Epidermal melanocyte (primary cell): Measurements from ENCODE around the gene KRT3.

Experiments used
- DNase-seq: peaks from one replicate; pipeline ENCODE4 v3.0.0; 2011; ENCODE audit warnings: low spot score; ENCODE audit not compliant: insufficient read length

KRT3 gene

DNA sequence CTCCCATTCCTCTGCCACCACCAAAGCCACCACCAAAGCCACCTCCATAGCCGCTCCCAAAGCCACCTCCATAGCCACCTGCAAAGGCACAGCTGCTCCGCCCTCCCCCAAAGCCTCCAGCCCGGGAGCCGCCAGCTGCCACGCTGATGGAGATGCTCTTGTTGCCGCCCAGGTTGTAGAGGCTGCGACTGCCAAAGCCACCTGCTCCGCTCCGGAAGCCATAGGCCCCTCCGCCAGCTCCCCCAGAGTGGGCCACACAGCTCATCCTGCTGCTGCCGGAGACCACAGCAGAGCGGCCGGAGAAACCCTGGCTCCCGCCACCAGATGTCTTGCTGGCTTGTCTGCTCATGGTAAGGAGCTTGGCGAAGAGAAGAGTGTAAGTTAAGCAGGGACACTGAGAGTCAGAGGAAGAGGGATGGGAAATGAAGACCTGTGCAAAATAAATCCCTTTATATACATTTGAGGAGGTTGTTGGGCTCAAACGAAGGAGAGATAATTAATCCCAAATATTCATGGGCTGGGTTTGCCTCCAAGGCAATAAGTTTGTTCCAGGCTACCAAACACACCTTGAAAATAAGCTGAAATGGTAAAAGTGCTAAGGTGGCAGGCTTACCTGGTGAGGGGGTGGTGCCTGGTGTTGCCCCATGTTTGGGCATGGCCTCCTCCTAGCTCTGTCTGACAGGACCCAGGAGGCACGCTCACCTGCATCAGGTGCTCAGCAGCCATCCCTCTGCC, at the start of gene KRT3:
Gene KRT3, minus strand, starts transcription at position 424 of the 735 bp plus-strand sequence. Its CDS starts 75 bp downstream, at position 349.
- no peak for DNase-seq

DNA sequence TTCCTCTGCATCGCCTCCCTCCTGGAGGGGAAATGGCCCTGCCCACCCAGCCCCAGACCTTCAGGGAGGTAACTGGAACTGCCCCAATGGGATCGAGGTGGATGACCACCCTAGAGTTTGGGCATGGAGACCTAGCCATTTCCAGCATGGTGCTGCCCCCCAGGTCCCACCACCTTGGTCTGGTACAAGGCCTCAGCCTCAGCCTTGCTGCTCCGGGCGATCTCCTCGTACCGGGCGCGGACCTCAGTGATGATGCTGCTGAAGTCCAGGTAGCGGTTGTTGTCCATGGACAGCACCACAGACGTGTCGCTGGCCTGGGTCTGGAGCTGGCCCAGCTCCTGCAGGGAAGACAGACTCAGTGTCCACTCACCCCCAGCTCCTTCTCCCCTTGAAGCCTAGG, 48.5 kb upstream of the KRT3 start:
- DNase-seq = no peak

GRCh38 chr12:52839436-52840105, 43.7 kb upstream of the KRT3 start:
- DNase-seq = no peak

GRCh38 chr12:52838609-52839435, 42.9 kb upstream of the KRT3 start:
- no peak for DNase-seq

DNA sequence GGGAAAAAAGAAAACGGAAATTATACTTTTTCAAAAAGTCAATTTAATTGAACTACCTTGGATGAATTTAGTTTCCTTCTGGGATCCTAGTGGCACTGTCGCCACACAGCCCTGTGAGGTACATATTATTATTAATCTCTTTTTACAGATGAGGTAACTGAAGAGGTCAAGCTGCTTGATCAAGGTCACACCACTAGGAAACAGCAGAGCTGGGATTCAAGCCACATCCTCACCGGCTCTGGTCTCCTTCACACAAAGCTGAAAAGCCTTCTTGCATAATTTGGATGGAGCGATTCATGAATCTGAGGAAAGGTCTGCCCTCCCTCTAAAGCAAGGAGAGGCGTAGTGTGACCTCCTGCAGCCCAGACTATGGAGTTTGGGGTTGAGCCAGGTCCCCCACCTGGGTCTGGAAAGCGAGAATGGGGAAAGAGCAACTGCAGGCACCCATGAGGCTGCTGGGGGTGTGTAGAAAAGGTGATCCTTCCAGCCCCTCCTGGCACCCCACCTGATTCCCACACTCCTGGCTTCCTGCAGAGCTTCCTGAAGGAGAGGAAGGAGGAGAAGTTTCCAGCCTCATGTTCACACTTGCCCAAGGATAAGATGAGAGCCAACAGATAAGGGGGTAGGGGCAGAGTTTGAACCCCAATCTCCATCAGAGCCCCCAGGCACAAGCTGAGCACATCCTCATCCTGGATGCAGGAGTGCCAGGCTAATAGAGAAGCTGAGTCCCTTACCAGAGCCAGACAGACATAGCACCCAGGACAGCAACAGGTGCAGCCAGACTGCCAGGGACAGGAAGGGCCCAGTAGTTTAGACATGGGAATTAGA, 42.1 kb upstream of the KRT3 start:
- DNase-seq = no peak

DNA sequence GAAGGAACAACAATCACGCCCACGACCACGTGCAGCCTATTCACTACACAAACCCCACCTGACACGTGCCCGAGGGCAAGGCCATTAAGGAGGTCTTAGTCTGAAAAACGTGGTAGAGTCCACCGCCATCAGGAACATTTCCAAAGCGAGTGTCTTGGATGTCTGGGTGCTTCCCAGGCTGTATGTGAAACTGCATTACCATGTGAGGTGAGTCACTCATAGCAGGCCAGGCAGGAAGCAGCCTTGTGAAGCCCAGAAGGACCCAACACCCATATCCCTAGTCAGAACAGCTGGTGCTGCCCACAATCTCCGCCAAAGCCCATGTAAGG, 41.5 kb upstream of the KRT3 start:
- no peak for DNase-seq

GRCh38 chr12:52836491-52837412, 40.8 kb upstream of the KRT3 start:
- no peak for DNase-seq

DNA sequence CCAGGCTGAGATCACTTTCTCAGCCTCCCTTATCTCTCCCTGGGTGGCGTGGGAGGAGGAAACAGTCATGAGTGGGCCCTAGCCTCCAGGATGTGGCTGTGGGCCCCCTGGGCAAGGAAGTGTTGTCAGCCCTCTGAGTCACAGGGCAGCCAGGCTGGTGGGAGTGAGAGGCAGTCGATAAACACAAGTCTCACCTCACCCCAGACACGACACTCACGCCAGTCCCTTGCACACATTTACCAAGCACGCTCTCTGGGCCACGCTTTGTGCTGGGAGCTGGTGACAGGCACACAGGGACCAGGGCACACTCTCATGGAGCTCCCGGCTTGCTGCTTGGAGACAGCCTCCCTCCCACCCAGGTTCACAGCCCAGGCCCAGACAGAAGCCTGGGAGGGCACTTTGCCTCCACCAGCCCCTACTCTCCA, 40.1 kb upstream of the KRT3 start:
- no peak for DNase-seq

DNA sequence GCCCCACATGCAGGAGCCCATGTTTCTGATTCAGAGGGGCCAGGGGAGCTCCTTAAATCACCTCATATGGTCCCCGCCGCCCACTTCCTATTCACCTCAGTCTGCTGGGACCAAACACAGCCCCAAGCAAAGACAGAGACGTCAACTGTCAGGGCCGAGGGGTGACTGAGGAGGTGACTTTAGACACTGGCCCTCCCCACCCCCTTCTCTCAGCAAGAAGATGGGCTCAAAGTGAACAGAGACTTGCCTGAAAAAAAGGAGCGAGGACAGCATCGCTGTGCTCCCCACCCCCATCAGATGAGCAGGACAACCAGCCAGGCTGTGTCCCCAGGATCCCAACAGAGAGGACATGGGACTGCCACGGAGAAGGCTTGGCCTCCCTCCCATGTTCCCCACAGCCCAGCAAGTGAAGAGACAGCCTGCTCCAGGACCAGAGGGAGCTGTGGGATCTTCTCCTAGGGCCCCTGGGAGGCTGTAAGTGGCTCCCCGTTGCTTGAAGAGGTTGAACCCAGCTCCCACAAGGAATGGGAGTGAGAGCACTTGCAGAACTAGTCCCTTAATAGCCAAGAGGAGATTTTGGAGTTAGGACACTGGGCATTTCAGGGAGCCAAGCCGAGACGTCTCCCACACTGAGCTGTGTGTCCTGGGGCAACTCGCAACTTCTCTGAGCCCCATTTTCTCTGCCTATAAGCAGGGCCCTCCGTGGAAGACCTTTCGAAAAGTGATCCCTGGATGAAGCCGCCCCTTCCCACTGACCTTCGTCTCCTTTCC, 39.5 kb upstream of the KRT3 start:
- DNase-seq = no peak

GRCh38 chr12:52834727-52835001, 38.7 kb upstream of the KRT3 start:
- DNase-seq = no peak

DNA sequence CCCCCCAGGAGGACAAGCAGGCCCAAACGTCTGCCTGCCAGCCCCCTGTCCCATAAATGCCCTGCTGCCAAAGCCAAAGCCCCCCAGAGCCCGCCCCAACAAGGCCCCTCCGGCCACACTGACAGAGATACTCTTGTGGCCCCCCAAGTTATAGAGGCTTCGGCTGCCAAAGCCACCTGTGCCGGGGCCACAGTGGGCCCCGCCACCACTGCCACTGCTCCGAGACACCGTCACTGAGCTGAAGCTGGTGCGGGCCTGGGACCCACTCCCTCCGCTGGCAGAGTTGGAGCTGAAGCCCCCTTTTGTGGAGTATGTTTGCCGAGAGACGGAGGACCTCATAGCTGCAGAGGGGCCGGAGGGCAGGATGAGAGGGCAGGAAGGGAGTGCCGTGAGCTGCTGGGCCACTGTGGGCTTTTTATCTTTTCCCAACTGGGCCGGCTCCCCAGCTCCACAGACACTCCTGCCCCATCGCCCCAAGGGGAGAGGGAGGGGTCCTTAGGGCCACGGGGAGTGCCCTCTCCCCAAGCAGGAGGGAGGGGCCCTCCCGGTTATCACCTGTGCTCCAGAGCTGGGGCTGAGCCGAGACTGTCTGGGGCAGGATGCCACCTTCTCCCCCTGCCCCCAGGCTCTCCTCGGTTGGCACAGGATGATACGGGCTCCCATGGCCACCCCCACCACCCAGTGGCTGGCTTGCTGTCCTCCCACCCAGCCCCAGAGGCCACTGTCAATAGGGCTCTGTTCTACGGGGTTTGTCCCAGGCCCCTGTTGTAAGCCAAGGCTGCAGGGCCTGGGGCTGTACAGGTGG, 38.2 kb upstream of the KRT3 start, which contains the start of gene KRT79:
Gene KRT79, minus strand, starts transcription at position 390 of the 805 bp plus-strand sequence. Its CDS starts 51 bp downstream, at position 339.
- DNase-seq = no peak

GRCh38 chr12:52832985-52833905, 37.3 kb upstream of the KRT3 start:
- DNase-seq = no peak

- no peak for DNase-seq
Observed at GRCh38 chr12:52832451-52832850, 36.5 kb upstream of the KRT3 start.

- no peak for DNase-seq
Observed at GRCh38 chr12:52831251-52831650, 35.3 kb upstream of the KRT3 start.

DNA sequence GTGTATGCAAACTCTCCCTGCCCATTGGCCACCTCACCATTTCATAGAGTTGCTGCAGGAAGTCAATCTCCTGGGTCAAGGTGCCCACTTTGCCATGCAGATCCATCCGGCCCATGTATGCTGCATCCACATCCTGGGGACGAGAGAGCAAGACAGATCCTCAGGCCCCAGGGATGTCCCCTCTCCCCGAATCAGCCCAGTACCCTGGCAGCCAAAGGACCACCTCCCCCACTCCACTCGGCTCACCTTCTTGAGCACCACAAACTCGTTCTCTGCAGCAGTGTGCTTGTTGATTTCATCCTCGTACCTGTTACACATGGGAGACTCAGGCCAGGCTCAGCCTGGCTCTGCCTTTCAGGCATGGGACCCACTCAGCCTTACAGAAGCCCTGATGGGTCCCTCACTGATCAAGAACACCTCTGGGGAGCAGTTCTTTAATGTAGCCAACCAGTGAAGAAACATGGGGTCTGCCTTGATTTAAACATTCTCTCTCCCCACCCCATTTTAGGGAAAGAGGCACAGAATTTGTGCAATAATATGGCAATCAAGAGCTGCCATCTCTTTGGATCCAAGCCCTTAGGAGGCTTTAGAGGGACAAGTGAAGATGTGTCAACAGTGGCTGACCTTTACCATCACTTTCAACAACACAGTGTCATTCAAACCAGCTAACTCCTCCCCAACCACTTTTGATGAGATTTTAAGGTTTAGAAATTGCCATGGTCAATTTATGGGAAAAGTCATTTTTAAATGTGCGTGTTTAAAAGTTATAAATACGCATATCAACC, 34.3 kb upstream of the KRT3 start:
- DNase-seq = no peak

GRCh38 chr12:52828591-52829021, 32.7 kb upstream of the KRT3 start:
- DNase-seq = no peak

- no peak for DNase-seq
Observed at GRCh38 chr12:52828156-52828555, 32.2 kb upstream of the KRT3 start.
